HG03045 (cell line): Measurements from ENCODE around the gene VCPKMT.

Source experiments
- ATAC-seq: cut with Tn5 transposase; IDR thresholded peaks from one replicate; pipeline ENCODE4 v1.9.1; 2021; ENCODE audit warnings: mild to moderate bottlenecking, moderate library complexity; ENCODE audit not compliant: unreplicated experiment

VCPKMT gene

GRCh38 chr14:50116181-50116956 is at the start of gene VCPKMT:
Gene VCPKMT, minus strand, starts transcription at chr14:50116572. Its CDS starts 20 bp downstream, at chr14:50116552.
- ATAC-seq, result peak; percentile 97

GRCh38 chr14:50156111-50156510 is 39.7 kb upstream of the VCPKMT start:
- ATAC-seq, result no peak

GRCh38 chr14:50148799-50149198 is 32.4 kb upstream of the VCPKMT start:
- no peak for ATAC-seq

- ATAC-seq, result no peak
These were observed 22.8 kb upstream of the VCPKMT start for GRCh38 chr14:50139192-50139591.

GRCh38 chr14:50127802-50128201 is 11.4 kb upstream of the VCPKMT start:
- ATAC-seq, result no peak

GRCh38 chr14:50123062-50123461 is 6.7 kb upstream of the VCPKMT start:
- ATAC-seq, result no peak

- ATAC-seq, result no peak
These were observed 5.9 kb upstream of the VCPKMT start for GRCh38 chr14:50122291-50122690.

- no peak for ATAC-seq
These were observed 5.1 kb upstream of the VCPKMT start for GRCh38 chr14:50121486-50121885.

- no peak for ATAC-seq
These were observed 1.1 kb upstream of the VCPKMT start for GRCh38 chr14:50117456-50117855.

- ATAC-seq, result no peak
These were observed 594 bp upstream of the VCPKMT start for GRCh38 chr14:50116966-50117365.

GRCh38 chr14:50113381-50114035 is 2.9 kb downstream of the VCPKMT start:
- ATAC-seq, result no peak

- no peak for ATAC-seq
These were observed 5.9 kb downstream of the VCPKMT start for GRCh38 chr14:50110323-50111037.

GRCh38 chr14:50109342-50109741 is 7.0 kb downstream of the VCPKMT start:
- no peak for ATAC-seq

- no peak for ATAC-seq
These were observed 8.5 kb downstream of the VCPKMT start for GRCh38 chr14:50107850-50108249.

- no peak for ATAC-seq
These were observed 10.2 kb downstream of the VCPKMT start for GRCh38 chr14:50106178-50106577.

- ATAC-seq, result no peak
These were observed 12.8 kb downstream of the VCPKMT start for GRCh38 chr14:50103558-50103957.

GRCh38 chr14:50101417-50101816 is 15.0 kb downstream of the VCPKMT start:
- no peak for ATAC-seq

GRCh38 chr14:50100805-50101204 is 15.6 kb downstream of the VCPKMT start:
- no peak for ATAC-seq

GRCh38 chr14:50099335-50099734 is 17.0 kb downstream of the VCPKMT start:
- no peak for ATAC-seq

- no peak for ATAC-seq
These were observed 20.5 kb downstream of the VCPKMT start for GRCh38 chr14:50095895-50096294.

- no peak for ATAC-seq
These were observed 22.2 kb downstream of the VCPKMT start for GRCh38 chr14:50094056-50094755.
